ENCODE measurements around the gene DNAJA2. TPM values are rescaled to one million over a fixed set of nuclear protein-coding genes. Genes with fewer than 3 reads are reported as not detected.

DNAJA2 gene
- total and polyA plus RNA-seq, 2 of the 8 experiments (the other 6 are each of a cell fraction or from before 2014, with no cell fraction given) = 9.4 to 93.8 TPM

GRCh38 chr16:46920402-46921068, 52.9 kb downstream of the DNAJA2 start (continued):
- TF ChIP-seq TCF12 (IDR thresholded peaks at IDR 0.05; ENCODE audit: low read depth, low read length) (no peak), RBBP5 (IDR thresholded peaks at IDR 0.05; ENCODE audit: borderline replicate concordance, low read depth, low read length) (no peak)

Data from H1 (cell line).